Jurkat, Clone E6-1 (cell line): ENCODE results near the gene GOLGA6L7.
A peak's percentile ranks its signal among the peaks of the same experiment; 100 is the strongest.
"Not testable (repeated sequence)": the region's sequence is repeated elsewhere in the genome, so short reads cannot be mapped to it uniquely, and the experiment has no call there.

ENCODE experiments used
- DNase-seq: peaks from one replicate; pipeline ENCODE4 v3.0.0-alpha.2; 2011; ENCODE audit warnings: low read depth, low spot score
- H3K4me3 ChIP-seq: 2 replicates; pipeline ENCODE4 v1.5.1; 2011; ENCODE audit warnings: mild to moderate bottlenecking, low read length, control low read depth, moderate library complexity

Gene GOLGA6L7

GRCh38 chr15:28853654-28854053, 5.2 kb upstream of the GOLGA6L7 start:
- DNase-seq, H3K4me3 ChIP-seq: not testable (repeated sequence)

DNA sequence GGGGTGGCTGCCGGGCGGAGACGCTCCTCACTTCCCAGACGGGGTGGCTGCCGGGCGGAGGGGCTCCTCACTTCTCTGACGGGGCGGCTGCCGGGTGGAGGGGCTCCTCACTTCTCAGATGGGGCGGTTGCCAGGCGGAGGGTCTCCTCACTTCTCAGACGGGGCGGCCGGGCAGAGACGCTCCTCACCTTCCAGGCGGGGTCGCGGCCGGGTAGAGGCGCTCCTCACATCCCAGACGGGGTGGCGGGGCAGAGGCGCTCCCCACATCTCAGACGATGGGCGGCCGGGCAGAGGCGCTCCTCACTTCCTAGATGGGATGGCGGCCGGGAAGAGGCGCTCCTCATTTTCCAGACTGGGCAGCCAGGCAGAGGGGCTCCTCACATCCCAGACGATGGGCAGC, 1.3 kb upstream of the GOLGA6L7 start:
- not testable (repeated sequence) for H3K4me3 ChIP-seq, DNase-seq

GRCh38 chr15:28849271-28849670, 827 bp upstream of the GOLGA6L7 start:
- not testable (repeated sequence) for H3K4me3 ChIP-seq, DNase-seq

- DNase-seq, H3K4me3 ChIP-seq: not testable (repeated sequence)
These were observed 485 bp downstream of the GOLGA6L7 start for GRCh38 chr15:28847959-28848358.

DNA sequence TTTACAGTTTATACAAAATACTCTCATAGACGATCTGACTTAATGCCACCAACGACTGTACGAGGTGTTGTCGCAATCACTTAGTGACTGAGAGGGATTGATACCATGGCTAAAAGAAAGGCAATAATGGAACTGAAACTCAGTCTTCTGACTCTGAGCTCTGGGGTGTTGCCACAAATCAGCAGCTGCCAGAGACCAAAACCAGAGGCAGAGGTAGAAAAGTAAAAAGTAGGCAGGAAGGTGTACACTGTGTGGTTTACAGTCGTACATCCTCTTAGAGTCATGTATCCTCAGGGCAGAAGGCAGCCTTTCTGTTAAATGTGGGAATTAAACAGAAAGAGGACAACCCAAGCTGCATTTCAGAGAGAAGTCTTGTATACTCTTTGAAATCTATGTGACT, 1.2 kb downstream of the GOLGA6L7 start:
- H3K4me3 ChIP-seq, DNase-seq: not testable (repeated sequence)

GRCh38 chr15:28844147-28844546, 4.3 kb downstream of the GOLGA6L7 start:
- not testable (repeated sequence) for H3K4me3 ChIP-seq, DNase-seq

GRCh38 chr15:28843520-28843919, 4.9 kb downstream of the GOLGA6L7 start:
- DNase-seq, result not testable (repeated sequence)

DNA sequence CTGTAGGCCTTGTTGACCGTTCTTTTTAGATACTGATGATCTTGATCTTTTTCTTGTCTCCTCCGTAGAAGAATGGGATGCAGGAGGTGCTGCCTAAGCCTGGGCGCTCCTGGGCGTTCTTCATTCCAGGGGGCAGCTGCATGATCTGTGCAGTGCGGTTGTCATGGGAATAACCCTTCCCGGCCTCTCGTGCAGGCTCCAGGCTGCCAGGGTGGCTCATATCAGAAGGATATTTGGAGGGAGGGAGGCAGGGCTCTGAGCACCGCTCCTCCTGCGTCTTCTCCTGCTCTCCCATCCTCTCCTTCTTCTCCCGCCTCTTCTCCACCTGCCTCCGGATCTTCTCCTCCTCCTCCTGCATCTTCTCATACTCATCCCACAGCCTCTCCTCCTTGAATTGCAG, 6.2 kb downstream of the GOLGA6L7 start:
- not testable (repeated sequence) for DNase-seq, H3K4me3 ChIP-seq

More at GRCh38 chr15:28843520-28843919, 4.9 kb downstream of the GOLGA6L7 start:
- not testable (repeated sequence) for H3K4me3 ChIP-seq

DNA sequence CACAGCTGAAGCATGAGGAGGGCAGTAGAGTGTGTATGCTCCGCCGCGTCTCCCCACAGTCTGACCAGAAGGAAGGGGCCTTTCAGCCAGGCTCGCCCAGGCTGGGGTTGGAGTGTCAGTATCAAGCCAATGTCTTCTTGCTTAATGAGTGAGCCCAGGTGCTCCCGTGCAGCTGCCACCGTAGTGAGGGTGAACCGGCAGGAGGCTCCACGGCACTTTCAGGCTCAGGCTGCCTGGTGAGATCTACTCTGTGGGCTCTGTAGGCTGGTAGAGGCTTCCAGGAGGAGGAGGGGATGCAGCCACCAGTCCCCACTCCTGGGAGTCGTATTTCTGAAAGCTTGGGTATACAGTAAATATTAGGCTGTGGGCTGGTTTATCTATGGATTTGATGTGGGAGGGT, 8.2 kb downstream of the GOLGA6L7 start:
- H3K4me3 ChIP-seq, DNase-seq: not testable (repeated sequence)

GRCh38 chr15:28834957-28835585, 13.4 kb downstream of the GOLGA6L7 start:
- DNase-seq, H3K4me3 ChIP-seq: not testable (repeated sequence)

DNA sequence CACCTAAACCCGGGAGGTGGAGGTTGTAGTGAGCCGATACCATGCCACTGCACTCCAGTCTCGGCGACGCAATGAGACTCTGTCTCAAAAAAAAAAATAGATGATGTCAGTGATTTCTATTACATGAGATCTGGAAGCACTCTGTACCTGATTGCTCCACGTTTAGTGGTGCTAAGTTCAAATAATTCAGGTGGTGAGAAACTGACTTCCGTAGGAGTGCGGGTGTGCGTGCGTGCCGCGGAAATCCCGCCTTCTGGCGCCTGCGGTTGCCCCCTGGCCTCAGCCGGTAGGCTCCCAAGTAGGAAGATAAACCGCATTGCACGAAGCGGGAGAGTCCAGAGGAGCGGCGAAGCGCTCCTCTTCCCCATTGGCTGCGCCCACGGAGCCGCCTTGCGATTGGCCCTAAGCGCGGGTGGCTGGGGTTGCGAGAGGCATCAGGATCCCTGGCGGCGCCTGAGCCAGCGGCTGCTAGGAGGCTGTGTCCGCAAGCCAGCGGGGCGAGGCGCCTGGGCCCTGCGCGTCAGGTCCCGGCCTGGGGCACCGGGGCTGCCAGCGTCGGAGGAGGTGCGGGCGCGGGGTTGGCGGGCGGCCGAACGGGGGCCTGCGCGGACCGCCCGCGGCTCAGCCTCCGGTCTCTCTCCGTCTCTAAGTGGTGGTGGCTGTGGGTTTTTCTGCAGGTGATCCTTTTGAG, 16.4 kb downstream of the GOLGA6L7 start:
- peak; percentile 82 for DNase-seq
- H3K4me3 ChIP-seq, result peak overlapping the region; percentile 37

- DNase-seq, H3K4me3 ChIP-seq: not testable (repeated sequence)
These were observed 27.0 kb downstream of the GOLGA6L7 start for GRCh38 chr15:28821420-28821819.

GRCh38 chr15:28819930-28820295, 28.5 kb downstream of the GOLGA6L7 start:
- not testable (repeated sequence) for H3K4me3 ChIP-seq, DNase-seq

DNA sequence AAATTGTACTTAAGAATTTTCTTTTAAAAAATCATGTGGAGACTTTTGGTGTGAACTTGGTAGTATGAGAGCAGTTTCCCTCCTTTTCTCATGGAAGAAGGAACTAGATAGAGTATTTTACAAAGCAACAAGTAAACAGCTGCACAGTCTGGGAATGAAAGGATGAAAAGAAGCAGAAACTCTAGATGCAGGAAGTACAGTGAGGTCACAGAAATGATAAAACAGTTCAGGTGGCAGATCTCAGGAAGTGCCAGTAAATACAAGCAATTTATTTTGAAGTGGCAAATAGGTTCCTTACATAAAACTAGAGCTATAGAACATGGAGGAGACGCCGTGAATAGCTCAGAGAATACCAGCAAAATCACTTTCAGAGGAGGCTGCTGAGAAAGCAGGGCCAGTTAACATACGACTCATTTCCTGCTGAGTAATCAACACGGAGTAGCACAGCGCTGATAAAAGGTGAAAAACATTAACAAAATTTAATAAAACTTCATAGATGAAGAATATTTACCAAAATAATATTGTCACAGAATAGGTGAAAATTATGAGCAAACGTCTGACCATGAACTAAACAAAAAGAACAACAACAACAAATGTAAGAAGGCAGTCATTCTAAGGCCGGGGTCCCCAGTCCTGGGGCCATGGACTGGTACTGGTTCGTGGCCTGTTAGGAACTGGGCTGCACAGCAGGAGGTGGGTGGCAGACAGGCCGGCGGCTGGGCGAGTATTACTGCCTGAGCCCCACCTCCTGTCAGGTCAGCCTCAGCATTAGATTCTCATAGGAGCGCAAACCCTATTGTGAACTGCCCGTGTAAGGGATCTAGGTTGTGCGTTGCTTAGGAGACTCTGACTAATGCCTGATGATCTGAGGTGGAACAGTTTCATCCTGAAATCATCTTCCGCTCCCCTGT, 29.2 kb downstream of the GOLGA6L7 start:
- not testable (repeated sequence) for H3K4me3 ChIP-seq
- peak; percentile 27 for DNase-seq

GRCh38 chr15:28818168-28818567, 30.3 kb downstream of the GOLGA6L7 start:
- not testable (repeated sequence) for H3K4me3 ChIP-seq, DNase-seq

- DNase-seq, H3K4me3 ChIP-seq: not testable (repeated sequence)
These were observed 34.4 kb downstream of the GOLGA6L7 start for GRCh38 chr15:28814059-28814458.

GRCh38 chr15:28813392-28813791, 35.1 kb downstream of the GOLGA6L7 start:
- not testable (repeated sequence) for DNase-seq

GRCh38 chr15:28811852-28812550, 36.4 kb downstream of the GOLGA6L7 start:
- H3K4me3 ChIP-seq, DNase-seq: not testable (repeated sequence)

More at GRCh38 chr15:28813392-28813791, 35.1 kb downstream of the GOLGA6L7 start:
- H3K4me3 ChIP-seq, result not testable (repeated sequence)

DNA sequence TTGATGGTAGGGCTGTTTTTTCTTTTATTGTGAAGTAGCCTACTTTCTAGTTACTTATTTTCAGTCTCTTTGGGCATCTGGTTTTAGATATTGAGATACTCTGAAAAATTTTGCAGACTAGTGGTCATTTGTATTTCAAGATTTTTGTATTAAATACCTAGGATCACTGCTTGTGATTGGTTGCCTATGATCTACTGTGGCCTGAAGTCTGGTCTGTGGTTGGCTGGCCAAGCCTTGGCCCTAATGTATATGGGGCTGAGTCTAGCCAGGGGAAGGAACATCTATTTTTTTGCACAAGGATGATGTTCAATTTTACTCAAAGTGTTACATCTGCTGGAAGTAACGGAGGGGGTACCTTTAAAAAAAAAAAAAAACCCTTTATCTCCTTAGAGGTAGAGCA, 38.0 kb downstream of the GOLGA6L7 start:
- not testable (repeated sequence) for DNase-seq, H3K4me3 ChIP-seq
